CD4-positive, alpha-beta T cell treated with Interleukin-17A for 1 hour (primary cell): ENCODE results near the gene NF1.

Experiments used
- DNase-seq: peaks from one replicate; pipeline ENCODE4 v3.0.0-alpha.2; 2020

Gene NF1

GRCh38 chr17:31412511-31412910 lies 317.7 kb downstream of the NF1 start:
- no peak for DNase-seq

DNA sequence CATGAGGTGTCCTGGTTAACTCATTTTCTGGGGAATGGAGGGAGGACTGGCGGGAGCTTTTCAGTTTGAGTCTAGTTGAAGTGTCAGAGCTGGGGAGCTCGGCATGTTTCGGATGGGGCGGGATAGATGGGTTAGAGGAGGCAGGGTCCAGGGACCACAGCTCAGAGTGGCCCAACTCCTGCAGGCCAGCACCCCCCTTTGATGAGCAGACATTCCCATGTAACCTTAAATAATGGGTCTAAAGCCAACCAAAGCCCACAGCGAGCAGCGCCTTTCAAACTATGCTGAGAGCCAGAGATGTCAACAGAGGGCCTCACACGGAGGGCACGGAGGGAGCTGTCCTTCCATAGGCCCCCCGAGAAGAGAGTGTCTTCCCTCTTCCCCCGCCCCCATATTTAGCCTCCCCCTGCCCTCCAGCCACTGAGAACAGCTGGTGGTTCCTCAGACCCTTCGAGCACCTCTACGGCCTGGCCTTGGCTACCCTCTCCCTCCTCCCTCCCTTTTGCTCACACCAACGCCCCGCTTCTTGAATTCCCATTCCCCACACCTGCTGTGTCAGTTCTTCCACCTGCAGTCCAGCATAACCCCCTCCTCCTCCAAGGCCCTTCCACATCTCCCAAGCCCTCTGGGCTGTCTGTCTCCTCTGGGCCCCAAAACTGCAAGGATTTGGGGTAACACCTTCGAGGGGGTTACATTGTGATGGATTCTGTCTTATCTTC lies 318.5 kb downstream of the NF1 start:
- no peak for DNase-seq

DNA sequence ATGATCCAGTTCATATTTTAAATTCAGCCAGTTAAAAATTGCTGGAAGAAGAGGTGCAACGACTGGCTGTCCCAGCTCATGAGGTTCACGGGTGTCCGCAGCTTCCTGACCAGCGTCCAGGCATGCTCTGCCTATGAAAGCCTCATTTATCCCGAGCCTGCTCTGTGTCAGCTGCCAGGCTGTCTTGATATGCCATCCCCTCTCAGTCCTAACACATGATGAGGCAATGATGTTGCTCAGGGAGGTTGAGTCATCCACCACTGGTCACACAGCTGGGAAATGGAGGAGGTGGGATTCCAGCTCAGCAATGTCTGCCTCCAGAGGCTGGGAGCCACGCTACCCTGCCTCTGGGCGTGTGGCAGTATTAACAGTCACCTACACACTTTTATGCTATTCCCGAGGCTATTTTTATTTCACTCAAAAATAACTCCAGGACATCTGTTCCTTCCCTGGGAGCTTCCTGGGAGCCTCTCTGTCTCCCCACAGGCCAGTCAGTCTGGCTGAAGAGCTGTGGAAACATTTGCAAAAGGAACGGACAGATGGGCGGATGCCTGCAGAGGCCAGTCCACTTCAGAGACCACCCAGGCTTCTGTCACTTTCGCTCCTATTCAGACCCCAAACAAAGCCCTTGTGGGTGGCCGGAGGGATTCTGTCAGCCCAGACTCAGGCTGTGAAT lies 319.2 kb downstream of the NF1 start:
- DNase-seq, result no peak

DNA sequence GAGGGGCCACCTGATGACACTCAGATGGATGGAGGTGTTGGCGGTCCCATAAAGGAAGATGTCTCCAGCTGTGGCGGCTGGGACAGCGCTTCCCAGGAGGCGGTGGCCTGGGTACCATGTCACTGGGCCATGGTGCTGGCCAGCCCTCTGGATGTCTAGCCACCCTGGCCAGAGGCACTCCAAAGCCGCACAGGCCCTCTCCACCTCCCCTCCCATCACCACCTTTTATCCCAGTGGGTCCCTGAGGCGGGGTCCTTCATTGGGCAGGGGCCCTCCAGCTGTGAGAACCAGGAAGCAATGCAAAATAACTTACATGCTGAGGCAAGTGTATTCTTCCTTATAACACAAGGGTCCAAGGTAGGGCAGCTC lies 319.8 kb downstream of the NF1 start:
- DNase-seq, result no peak

DNA sequence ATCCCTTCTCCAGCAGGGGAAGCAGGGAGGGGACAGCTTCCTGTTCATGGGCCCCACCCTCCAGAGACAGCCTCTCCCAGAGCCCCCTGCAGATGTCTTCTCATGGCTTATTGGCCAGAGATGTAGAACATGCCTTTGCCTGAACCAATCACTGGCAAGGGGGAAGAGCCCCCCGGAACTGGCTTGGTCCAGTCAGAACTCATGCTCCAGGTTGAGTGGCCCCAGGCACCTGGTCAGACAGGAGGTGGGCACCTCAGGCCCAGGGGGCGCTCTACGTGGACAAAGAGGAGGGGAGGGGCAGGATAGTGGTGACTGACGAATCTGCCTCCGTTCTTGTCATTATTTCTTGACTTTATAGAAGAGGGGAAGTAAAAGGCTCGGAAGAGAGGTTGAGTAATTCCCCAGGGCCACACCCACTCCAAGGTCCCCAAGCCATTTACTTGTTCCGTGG lies 320.3 kb downstream of the NF1 start:
- DNase-seq, result no peak

DNA sequence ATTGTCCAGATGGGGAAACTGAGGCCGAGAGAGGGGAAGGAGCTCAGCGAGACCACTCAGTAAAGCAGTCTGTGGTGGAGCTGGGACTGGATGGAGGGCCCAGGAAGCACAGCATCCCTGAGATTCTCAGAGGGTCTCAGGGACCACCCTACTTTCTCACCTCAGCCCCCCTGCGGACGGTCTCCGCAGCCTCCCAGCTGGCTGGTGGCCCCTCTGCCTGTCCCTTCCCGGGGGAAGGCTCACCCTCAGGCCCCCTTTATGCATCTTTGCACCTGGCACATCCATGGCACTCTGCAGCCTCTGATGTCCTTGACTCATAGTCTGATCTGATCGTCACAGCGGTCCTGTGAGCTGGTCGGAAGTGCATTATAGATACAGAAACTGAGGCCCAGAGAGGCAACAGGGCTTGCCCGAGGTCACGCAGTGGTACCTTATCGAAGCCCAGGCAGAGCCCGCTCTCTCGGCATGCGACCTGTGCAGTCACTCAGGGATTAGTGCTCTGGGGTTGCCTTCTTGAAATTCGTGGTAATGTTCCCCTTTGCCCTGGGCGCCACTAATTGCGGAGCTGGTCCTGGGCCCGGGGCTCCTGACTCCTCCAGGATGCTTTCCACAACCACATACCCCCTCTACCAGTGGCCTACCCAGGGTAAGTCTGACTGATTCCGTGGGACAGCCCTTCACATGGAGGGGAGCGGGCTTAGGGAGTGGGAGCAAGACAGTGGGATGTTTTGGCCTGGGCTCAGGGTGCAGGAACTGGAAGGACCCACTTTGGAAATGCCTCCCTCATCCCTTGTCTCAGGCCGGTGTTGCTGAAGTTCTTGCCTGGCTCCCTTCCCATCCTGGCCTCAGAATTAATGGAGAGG lies 321.1 kb downstream of the NF1 start:
- DNase-seq, result no peak

GRCh38 chr17:31416503-31416923 lies 321.7 kb downstream of the NF1 start:
- no peak for DNase-seq

GRCh38 chr17:31417051-31417792 lies 322.4 kb downstream of the NF1 start:
- DNase-seq, result no peak

- DNase-seq, result no peak
Observed at GRCh38 chr17:31418773-31419350, 324.1 kb downstream of the NF1 start.

- no peak for DNase-seq
Observed at GRCh38 chr17:31422443-31422842, 327.7 kb downstream of the NF1 start.

- DNase-seq, result no peak
Observed at GRCh38 chr17:31424944-31425281, 330.1 kb downstream of the NF1 start.

GRCh38 chr17:31425282-31426040 lies 330.7 kb downstream of the NF1 start:
- no peak for DNase-seq
